HG03139 (cell line): ENCODE data around the gene SYNDIG1.

ENCODE experiments used
- ATAC-seq: cut with Tn5 transposase; IDR thresholded peaks from one replicate; pipeline ENCODE4 v1.9.1; 2021; ENCODE audit not compliant: unreplicated experiment

Gene SYNDIG1

DNA sequence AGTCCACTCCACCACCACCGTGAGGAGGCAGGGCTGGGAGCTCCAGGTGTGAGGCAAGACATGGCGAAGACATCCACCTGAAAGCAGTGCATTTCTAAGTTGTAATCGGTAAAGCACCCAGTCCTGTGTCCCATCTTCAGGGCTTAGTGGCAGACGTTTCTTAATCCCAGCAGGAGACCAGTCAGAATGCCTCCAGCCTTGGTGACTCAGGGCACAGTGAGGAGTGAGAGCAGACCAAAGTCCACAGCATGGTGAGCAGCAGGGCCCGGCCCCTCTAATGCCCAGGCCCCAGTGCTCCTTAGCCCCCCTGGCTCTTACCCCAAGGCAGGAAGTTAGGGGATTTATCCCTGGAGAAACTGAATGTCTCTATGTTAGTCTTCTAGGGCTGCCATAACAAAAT is 183.9 kb downstream of the SYNDIG1 start:
- no peak for ATAC-seq

GRCh38 chr20:24654425-24654824 is 185.0 kb downstream of the SYNDIG1 start:
- no peak for ATAC-seq

DNA sequence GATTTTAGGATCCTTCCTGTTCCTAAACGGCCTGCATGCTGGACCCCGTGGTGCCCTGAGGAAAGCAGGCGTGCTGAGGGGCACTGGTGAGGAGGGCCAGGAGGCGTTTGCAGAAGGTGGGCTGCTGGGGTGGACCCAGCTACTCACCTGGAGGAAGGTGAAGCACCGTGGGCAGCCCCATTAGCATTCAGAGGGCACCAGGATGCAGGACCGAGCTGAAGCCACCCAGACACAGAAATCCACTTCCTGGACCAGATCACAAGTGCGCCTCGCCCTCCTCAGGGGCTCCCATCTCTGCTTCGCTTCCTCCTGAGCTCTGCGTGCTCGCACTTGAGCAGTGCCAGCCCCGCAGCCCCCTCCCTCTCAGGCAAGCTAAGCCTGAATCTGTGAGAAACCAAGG is 187.0 kb downstream of the SYNDIG1 start:
- ATAC-seq = no peak

DNA sequence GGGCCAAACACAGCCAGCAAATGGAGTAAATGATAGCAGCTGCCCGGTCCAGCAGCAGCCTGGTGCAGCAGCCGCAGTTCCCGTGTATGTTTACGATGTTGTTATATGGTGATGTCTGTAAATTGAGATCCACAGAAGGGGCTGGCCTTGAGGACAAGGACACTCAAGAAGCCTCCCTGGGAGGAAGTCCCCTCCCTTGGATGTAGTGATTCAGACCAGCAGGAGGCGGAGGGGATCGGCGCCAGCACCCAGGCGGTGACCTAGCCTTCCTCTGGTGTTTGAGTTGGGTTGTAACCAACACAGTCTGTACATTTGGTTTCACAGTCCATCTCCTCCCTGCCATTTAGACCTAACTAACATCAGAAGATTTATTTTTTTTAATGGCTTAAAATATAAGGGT is 187.8 kb downstream of the SYNDIG1 start:
- no peak for ATAC-seq

DNA sequence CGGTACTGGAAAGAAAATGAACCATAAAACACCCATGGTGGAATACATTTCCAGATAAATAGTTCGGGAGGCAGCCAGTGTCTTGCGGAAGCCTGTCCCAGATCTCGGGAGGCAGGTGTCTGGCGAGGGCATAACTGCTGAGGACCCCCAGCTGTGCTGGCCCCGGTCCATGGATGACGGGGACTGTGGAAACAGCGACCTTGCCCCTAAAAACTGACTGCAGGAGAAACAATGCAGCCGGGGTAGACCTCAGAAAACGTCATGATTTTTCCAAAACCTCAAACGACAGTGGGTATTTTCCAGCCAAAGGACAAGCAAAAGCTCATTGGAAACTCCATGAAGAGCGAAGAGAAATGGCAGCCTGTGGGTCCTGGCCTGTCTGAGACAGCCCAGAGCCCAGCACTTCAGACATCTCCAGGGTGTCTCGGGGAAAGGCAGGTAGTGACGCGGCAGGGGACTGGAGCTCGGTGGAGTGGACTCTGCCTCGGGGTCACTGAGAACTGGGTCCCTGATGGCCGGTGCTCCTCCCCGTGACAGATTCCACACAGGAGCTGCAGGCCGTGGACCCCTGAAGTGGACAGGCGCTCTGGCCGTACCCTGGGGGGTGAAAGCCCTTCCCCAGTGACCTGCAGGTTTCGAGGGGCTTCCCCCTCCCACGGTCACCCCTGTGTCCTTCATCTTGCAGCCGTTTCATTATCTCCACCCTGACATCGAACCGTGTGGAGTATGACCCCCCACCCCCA is 188.6 kb downstream of the SYNDIG1 start:
- ATAC-seq = no peak

GRCh38 chr20:24658920-24659660 is 189.7 kb downstream of the SYNDIG1 start:
- ATAC-seq = no peak

GRCh38 chr20:24659835-24660234 is 190.4 kb downstream of the SYNDIG1 start:
- ATAC-seq = no peak

- ATAC-seq = no peak
Observed at GRCh38 chr20:24660651-24661050, 191.2 kb downstream of the SYNDIG1 start.

- ATAC-seq = no peak
Observed at GRCh38 chr20:24661255-24661654, 191.8 kb downstream of the SYNDIG1 start.

DNA sequence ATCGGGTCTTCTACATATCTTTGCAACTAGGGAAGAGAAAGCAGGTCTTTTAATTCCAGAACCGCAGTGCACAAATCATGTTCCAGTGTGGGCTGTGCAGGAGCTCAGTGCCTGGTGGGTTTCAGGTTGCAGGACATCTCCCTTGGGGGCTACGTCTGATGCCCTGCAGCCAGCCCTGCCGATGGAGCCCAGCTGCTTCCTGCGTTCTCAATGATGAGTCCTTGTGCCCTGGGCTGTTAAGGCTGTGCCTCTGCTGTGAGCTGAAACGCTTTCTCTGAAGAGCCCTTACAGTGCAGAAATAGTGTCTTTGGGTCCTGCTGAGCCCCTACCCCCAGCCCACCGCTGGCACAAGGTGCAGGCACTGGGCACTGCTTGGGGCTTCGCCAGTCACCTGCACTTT is 192.9 kb downstream of the SYNDIG1 start:
- ATAC-seq = no peak

DNA sequence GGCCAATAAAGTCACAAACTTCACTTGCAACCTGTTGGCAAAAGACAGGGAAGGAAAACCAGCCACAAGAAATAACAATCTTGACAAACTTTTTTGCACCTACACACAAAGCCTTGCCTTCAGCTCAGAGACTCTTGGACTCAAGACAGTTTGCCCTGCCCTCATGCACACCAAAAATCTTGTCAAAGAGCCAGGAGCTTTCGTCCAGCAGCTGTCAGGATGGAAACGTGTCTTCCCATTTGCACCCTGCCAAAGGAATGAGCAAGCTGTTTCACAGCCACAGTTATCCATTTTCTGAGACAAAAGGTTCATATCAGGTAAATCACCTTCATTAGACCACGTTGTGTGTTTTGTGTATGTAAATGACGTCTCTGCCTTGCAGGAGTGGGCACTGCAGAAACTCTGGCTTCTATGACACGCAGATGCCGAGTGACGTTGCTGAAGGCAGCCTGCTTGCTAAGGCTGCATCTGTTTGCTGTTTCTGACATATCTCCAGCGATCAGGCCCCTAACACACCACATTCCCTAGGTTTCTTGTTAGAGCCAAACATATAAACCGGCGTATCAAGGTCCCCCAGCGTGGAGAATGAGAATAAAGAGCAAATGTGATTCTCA is 193.4 kb downstream of the SYNDIG1 start:
- no peak for ATAC-seq

- no peak for ATAC-seq
Observed at GRCh38 chr20:24663496-24663895, 194.1 kb downstream of the SYNDIG1 start.

DNA sequence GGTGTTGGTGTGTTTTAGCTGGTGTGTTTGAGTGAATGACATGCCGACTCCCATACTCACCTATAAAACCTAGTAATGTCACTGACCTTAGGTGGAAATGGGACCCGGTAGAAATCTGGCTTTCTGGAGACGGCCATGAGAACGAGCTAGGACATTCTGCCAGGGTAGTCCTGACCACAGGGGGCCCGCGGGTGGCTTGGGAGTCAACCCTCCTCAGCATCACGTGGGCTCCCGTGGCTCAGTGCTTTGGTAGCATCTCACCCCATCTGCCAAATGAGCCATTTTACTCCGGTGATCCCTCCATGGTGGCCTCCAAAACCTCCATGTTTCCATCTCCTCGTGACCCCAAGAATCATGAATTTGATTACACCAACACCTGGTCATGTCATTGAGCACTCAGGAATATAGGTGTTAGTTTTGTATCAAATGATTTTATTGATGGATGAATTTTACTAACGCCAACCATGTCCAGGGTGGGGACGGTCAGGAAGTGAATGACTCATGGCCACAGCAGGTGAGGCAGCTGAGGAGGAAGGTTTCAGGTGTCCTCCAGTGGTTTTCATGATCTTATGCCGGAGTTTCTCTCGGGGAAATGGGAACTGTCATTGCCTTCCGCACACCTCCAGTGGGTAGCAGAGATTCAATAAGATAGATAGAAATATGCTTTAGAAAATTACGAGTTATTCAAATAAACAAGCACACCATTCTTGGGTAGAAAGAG is 195.0 kb downstream of the SYNDIG1 start:
- ATAC-seq = no peak

- no peak for ATAC-seq
Observed at GRCh38 chr20:24665196-24665595, 195.8 kb downstream of the SYNDIG1 start.

DNA sequence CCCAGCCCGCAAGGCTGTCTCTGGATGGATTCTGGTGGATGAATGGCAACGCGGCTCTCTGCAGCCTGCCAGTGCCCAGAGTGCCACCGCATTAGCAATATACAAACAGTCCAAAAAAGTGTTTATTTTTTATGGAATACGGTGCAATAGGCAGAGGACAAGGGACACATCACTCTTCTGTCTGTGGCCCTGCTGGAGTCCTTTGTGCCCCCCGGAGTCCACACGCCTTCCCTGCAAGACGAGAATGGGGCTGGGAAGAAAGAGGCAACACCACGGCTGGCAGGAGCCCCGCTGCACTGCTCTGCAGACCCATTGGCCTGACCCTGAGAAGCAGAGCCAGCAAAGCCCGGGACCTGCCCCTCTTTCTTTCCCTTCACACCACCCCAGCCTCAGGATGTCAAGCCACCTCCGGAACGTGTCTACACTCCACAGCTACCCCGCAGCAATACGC is 196.3 kb downstream of the SYNDIG1 start:
- no peak for ATAC-seq

- no peak for ATAC-seq
Observed at GRCh38 chr20:24667689-24668383, 198.4 kb downstream of the SYNDIG1 start.

GRCh38 chr20:24668384-24668702 is 198.9 kb downstream of the SYNDIG1 start:
- no peak for ATAC-seq

- no peak for ATAC-seq
Observed at GRCh38 chr20:24668791-24669190, 199.4 kb downstream of the SYNDIG1 start.

- no peak for ATAC-seq
Observed at GRCh38 chr20:24669701-24670100, 200.3 kb downstream of the SYNDIG1 start.

GRCh38 chr20:24670341-24670872 is 201.0 kb downstream of the SYNDIG1 start:
- ATAC-seq = no peak

DNA sequence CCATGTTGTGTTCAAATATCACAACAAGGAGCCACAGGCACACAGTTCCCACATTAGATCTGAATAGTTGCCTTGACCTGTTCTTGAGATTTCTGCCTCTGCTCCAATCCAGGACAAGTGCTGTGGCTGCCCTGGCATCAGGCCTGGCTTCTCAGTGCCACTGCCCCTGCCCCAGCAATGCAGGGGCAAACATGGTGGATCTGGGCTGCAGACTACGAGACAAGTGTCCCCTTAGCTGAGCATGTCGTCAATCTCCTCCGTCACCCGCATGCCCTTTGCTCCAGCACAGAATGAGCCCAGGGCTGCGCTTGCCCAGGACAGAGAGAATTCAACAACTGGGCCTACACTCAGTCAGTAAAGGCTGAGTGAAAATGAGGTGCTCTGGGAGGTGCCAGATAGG is 201.6 kb downstream of the SYNDIG1 start:
- ATAC-seq = no peak
